Measurements from ENCODE around the gene RAI1.

RAI1 gene

GRCh38 chr17:17681744-17682292 is 560 bp downstream of the RAI1 start:
- DNase-seq: no peak
- Histone ChIP-seq H3K27me3 (replicated peaks) (no peaks in the 10 kb centered on the region), H3K27ac (peak overlapping the region; percentile 90), H3K4me3 (ENCODE audit: low read depth, low read length) (peak overlapping the region; percentile 82), H3K36me3 (replicated peaks) (no peaks in the 10 kb centered on the region)
- no peak for TF ChIP-seq CTCF (IDR thresholded peaks at IDR 0.05; ENCODE audit: low read depth, low read length, missing control alignments)
- in situ Hi-C loops (cut with HindIII; ENCODE audit: low pct_ligation_motif_present, low sequenced_read_pairs): no loop called here

GRCh38 chr17:17682293-17682736 is 1.1 kb downstream of the RAI1 start:
- TF ChIP-seq CTCF (IDR thresholded peaks at IDR 0.05; ENCODE audit: low read depth, low read length, missing control alignments): no peak
- Histone ChIP-seq H3K36me3 (replicated peaks) (no peaks in the 10 kb centered on the region), H3K27ac (peak overlapping the region; percentile 90), H3K27me3 (replicated peaks) (no peaks in the 10 kb centered on the region), H3K4me3 (ENCODE audit: low read depth, low read length) (peak overlapping the region; percentile 82)
- in situ Hi-C loops (cut with HindIII; ENCODE audit: low pct_ligation_motif_present, low sequenced_read_pairs): no loop called here
- DNase-seq: no peak

- H3K27ac ChIP-seq: peak overlapping the region; percentile 90
- H3K36me3 ChIP-seq (replicated peaks): no peaks in the 10 kb centered on the region
- peak overlapping the region; percentile 82 for H3K4me3 ChIP-seq (ENCODE audit: low read depth, low read length)
- in situ Hi-C loops (cut with HindIII; ENCODE audit: low pct_ligation_motif_present, low sequenced_read_pairs): no loop called here
- TF ChIP-seq CTCF (IDR thresholded peaks at IDR 0.05; ENCODE audit: low read depth, low read length, missing control alignments): no peak
- peak; percentile 83 for DNase-seq
- H3K27me3 ChIP-seq (replicated peaks): no peaks in the 10 kb centered on the region
Observed at GRCh38 chr17:17682737-17683680, 1.8 kb downstream of the RAI1 start.

- H3K27ac ChIP-seq: peak overlapping the region; percentile 90
- in situ Hi-C loops (cut with HindIII; ENCODE audit: low pct_ligation_motif_present, low sequenced_read_pairs): no loop called here
- TF ChIP-seq CTCF (IDR thresholded peaks at IDR 0.05; ENCODE audit: low read depth, low read length, missing control alignments): no peak
- peak overlapping the region; percentile 82 for H3K4me3 ChIP-seq (ENCODE audit: low read depth, low read length)
- H3K27me3 ChIP-seq (replicated peaks): no peaks in the 10 kb centered on the region
- no peaks in the 10 kb centered on the region for H3K36me3 ChIP-seq (replicated peaks)
- DNase-seq: no peak
Observed at GRCh38 chr17:17683710-17684365, 2.6 kb downstream of the RAI1 start.

- Histone ChIP-seq H3K4me3 (ENCODE audit: low read depth, low read length) (no peak overlapping the region), H3K27me3 (replicated peaks) (no peaks in the 10 kb centered on the region), H3K36me3 (replicated peaks) (no peaks in the 10 kb centered on the region), H3K27ac (peak overlapping the region; percentile 70)
- no peak for TF ChIP-seq CTCF (IDR thresholded peaks at IDR 0.05; ENCODE audit: low read depth, low read length, missing control alignments)
- DNase-seq: peak; percentile 47
- in situ Hi-C loops (cut with HindIII; ENCODE audit: low pct_ligation_motif_present, low sequenced_read_pairs): no loop called here
Observed at GRCh38 chr17:17684906-17685774, 3.9 kb downstream of the RAI1 start.
